Measurements from ENCODE around the gene NBAS.

Gene NBAS

GRCh38 chr2:15507697-15508096 is 53.4 kb downstream of the NBAS start:
- TF ChIP-seq FOXP2 (optimal IDR thresholded peaks at IDR 0.05; ENCODE audit: borderline replicate concordance, extremely low read depth, extremely low read length, insufficient read depth) (no peak), POLR2AphosphoS5 (IDR thresholded peaks at IDR 0.05; ENCODE audit: low read depth, low read length) (no peak), TAF1 (IDR thresholded peaks at IDR 0.05; ENCODE audit: borderline replicate concordance, insufficient read depth, low read length) (no peak), SIN3A (IDR thresholded peaks at IDR 0.05; ENCODE audit: borderline replicate concordance, insufficient read depth, low read length) (no peak), REST (IDR thresholded peaks at IDR 0.05; ENCODE audit: insufficient read depth in 1 of 2, low read depth in 2 of 2, low read length in 2 of 2) (no peak)

GRCh38 chr2:15507061-15507460 is 54.1 kb downstream of the NBAS start:
- TF ChIP-seq FOXP2 (optimal IDR thresholded peaks at IDR 0.05; ENCODE audit: borderline replicate concordance, extremely low read depth, extremely low read length, insufficient read depth) (no peak), TAF1 (IDR thresholded peaks at IDR 0.05; ENCODE audit: borderline replicate concordance, insufficient read depth, low read length) (no peak), SIN3A (IDR thresholded peaks at IDR 0.05; ENCODE audit: borderline replicate concordance, insufficient read depth, low read length) (no peak), REST (IDR thresholded peaks at IDR 0.05; ENCODE audit: insufficient read depth in 1 of 2, low read depth in 2 of 2, low read length in 2 of 2) (no peak), POLR2AphosphoS5 (IDR thresholded peaks at IDR 0.05; ENCODE audit: low read depth, low read length) (no peak)

GRCh38 chr2:15506229-15506819 is 54.8 kb downstream of the NBAS start:
- no peak for TF ChIP-seq POLR2AphosphoS5 (IDR thresholded peaks at IDR 0.05; ENCODE audit: low read depth, low read length)
- no peak for TF ChIP-seq FOXP2 (optimal IDR thresholded peaks at IDR 0.05; ENCODE audit: borderline replicate concordance, extremely low read depth, extremely low read length, insufficient read depth)
- TF ChIP-seq SIN3A (IDR thresholded peaks at IDR 0.05; ENCODE audit: borderline replicate concordance, insufficient read depth, low read length) = no peak
- no peak for TF ChIP-seq TAF1 (IDR thresholded peaks at IDR 0.05; ENCODE audit: borderline replicate concordance, insufficient read depth, low read length)
- TF ChIP-seq REST (IDR thresholded peaks at IDR 0.05; ENCODE audit: insufficient read depth in 1 of 2, low read depth in 2 of 2, low read length in 2 of 2) = no peak

GRCh38 chr2:15504882-15505663 is 56.1 kb downstream of the NBAS start:
- TF ChIP-seq SIN3A (IDR thresholded peaks at IDR 0.05; ENCODE audit: borderline replicate concordance, insufficient read depth, low read length) (no peak), TAF1 (IDR thresholded peaks at IDR 0.05; ENCODE audit: borderline replicate concordance, insufficient read depth, low read length) (no peak), POLR2AphosphoS5 (IDR thresholded peaks at IDR 0.05; ENCODE audit: low read depth, low read length) (no peak), FOXP2 (optimal IDR thresholded peaks at IDR 0.05; ENCODE audit: borderline replicate concordance, extremely low read depth, extremely low read length, insufficient read depth) (no peak), REST (IDR thresholded peaks at IDR 0.05; ENCODE audit: insufficient read depth in 1 of 2, low read depth in 2 of 2, low read length in 2 of 2) (no peak)

Measured in PFSK-1 (cell line).